GM23338 (cell line): ENCODE data around the gene ING1. TPM values are rescaled to one million over a fixed set of nuclear protein-coding genes. Genes with fewer than 3 reads are reported as not detected.

Source experiments
- ATAC-seq: fragments of 200-7000 bp; cut with Tn5 transposase; 3 replicates; pipeline ENCODE4 v1.9.1; 2020
- DNase-seq: peaks from one replicate; pipeline ENCODE4 v3.0.0-alpha.2; 2015; ENCODE audit warnings: low spot score
- H2AFZ ChIP-seq: fragments of 200-600 bp; sonication (generic); 2 replicates; pipeline ENCODE4 v1.8.0; 2016; ENCODE audit warnings: antibody characterized with exemption, mild to moderate bottlenecking, moderate library complexity
- H3F3A ChIP-seq: fragments of 200-600 bp; sonication (generic); replicated peaks from 2 replicates; pipeline ENCODE4 v1.8.0; 2017; ENCODE audit warnings: antibody characterized with exemption, mixed run types, low read depth
- H3K27ac ChIP-seq: fragments of 200-600 bp; sonication (generic); 2 replicates; pipeline ENCODE4 v1.6.1; 2016; ENCODE audit warnings: low read depth
- H3K27me3 ChIP-seq: fragments of 200-600 bp; sonication (generic); 2 replicates; pipeline ENCODE4 v1.8.0; 2016; ENCODE audit warnings: mild to moderate bottlenecking, mixed run types, moderate library complexity; ENCODE audit not compliant: insufficient read depth
- H3K36me3 ChIP-seq: fragments of 200-600 bp; sonication (generic); 2 replicates; pipeline ENCODE4 v1.8.0; 2016; ENCODE audit warnings: mild to moderate bottlenecking; ENCODE audit not compliant: insufficient read depth
- H3K4me1 ChIP-seq: fragments of 200-600 bp; sonication (generic); 2 replicates; pipeline ENCODE4 v1.8.0; 2016; ENCODE audit warnings: mild to moderate bottlenecking, moderate library complexity; ENCODE audit not compliant: insufficient read depth
- H3K4me2 ChIP-seq: fragments of 200-600 bp; sonication (generic); 2 replicates; pipeline ENCODE4 v1.7.1; 2017; ENCODE audit warnings: mixed run types
- H3K4me3 ChIP-seq: fragments of 200-600 bp; sonication (generic); 2 replicates; pipeline ENCODE4 v1.6.1; 2016; ENCODE audit warnings: mixed run types
- H3K79me2 ChIP-seq: fragments of 200-600 bp; sonication (generic); replicated peaks from 2 replicates; pipeline ENCODE4 v1.8.0; 2017; ENCODE audit warnings: mild to moderate bottlenecking; ENCODE audit not compliant: insufficient read depth
- H3K9me2 ChIP-seq: fragments of 200-600 bp; sonication (generic); 2 replicates; pipeline ENCODE4 v1.8.0; 2017; ENCODE audit not compliant: insufficient read depth
- H4K20me1 ChIP-seq: fragments of 200-600 bp; sonication (generic); replicated peaks from 2 replicates; pipeline ENCODE4 v1.8.0; 2017; ENCODE audit warnings: mild to moderate bottlenecking; ENCODE audit not compliant: insufficient read depth
- H3K27ac Mint-ChIP-seq: 2 replicates; pipeline ENCODE4 v1.8.0; 2020; ENCODE audit warnings: inconsistent platforms, mild to moderate bottlenecking, moderate library complexity, mixed read lengths
- H3K27me3 Mint-ChIP-seq: 3 replicates; pipeline ENCODE4 v1.8.0; 2022; ENCODE audit warnings: low read depth, mild to moderate bottlenecking, moderate library complexity, mixed read lengths, inconsistent platforms; ENCODE audit not compliant: insufficient read depth, poor library complexity
- H3K36me3 Mint-ChIP-seq: 3 replicates; pipeline ENCODE4 v1.8.0; 2021; ENCODE audit warnings: low read depth, mild to moderate bottlenecking, inconsistent platforms, moderate library complexity, mixed read lengths
- H3K4me1 Mint-ChIP-seq: 3 replicates; pipeline ENCODE4 v1.8.0; 2020; ENCODE audit warnings: mild to moderate bottlenecking, inconsistent platforms, mixed read lengths
- H3K4me3 Mint-ChIP-seq: 3 replicates; pipeline ENCODE4 v1.8.0; 2021; ENCODE audit warnings: moderate library complexity, mild to moderate bottlenecking, inconsistent platforms, mixed read lengths
- H3K9me3 Mint-ChIP-seq: 3 replicates; pipeline ENCODE4 v1.8.0; 2020; ENCODE audit warnings: moderate library complexity, mild to moderate bottlenecking, inconsistent platforms, mixed read lengths
- CREB1 ChIP-seq: fragments of 250-450 bp; sonication (Bioruptor Pico); IDR thresholded peaks from 2 replicates; pipeline ENCODE4 v1.5.0; 2020; ENCODE audit warnings: low read depth, mild to moderate bottlenecking, moderate library complexity
- CTCF ChIP-seq, 2 experiments: fragments of 200-600 bp in 1 of 2; sonication (generic) in 1 of 2; conservative IDR thresholded peaks; 2 replicates each; pipeline versions ENCODE4 v1.5.1 to v1.6.1; 2016 to 2017; ENCODE audit warnings: antibody characterized with exemption in 2 of 2, low read depth in 2 of 2, mild to moderate bottlenecking in 2 of 2, moderate library complexity in 1 of 2
- EZH2 ChIP-seq: fragments of 200-600 bp; sonication (generic); IDR thresholded peaks from one replicate; pipeline ENCODE4 v1.8.0; 2017; ENCODE audit warnings: antibody characterized with exemption, mild to moderate bottlenecking, low read depth; ENCODE audit not compliant: unreplicated experiment
- EZH2phosphoT487 ChIP-seq: fragments of 200-600 bp; sonication (generic); IDR thresholded peaks from one replicate; pipeline ENCODE4 v1.8.1; 2018; ENCODE audit warnings: antibody characterized with exemption; ENCODE audit not compliant: unreplicated experiment
- JUNB ChIP-seq: IDR thresholded peaks from one replicate; pipeline ENCODE4 v1.6.1; 2016; ENCODE audit warnings: antibody characterized with exemption; ENCODE audit not compliant: unreplicated experiment
- NANOG ChIP-seq: IDR thresholded peaks from 2 replicates; pipeline ENCODE4 v1.6.1; 2016; ENCODE audit warnings: antibody characterized with exemption, borderline replicate concordance
- POLR2AphosphoS5 ChIP-seq: IDR thresholded peaks from 2 replicates; pipeline ENCODE4 v1.6.1; 2016; ENCODE audit warnings: antibody characterized with exemption, low read depth
- REST ChIP-seq: IDR thresholded peaks from one replicate; pipeline ENCODE4 v1.6.1; 2018; ENCODE audit warnings: antibody characterized with exemption; ENCODE audit not compliant: unreplicated experiment
- ZNF114 ChIP-seq: fragments of 250-450 bp; sonication (Bioruptor Pico); IDR thresholded peaks from 2 replicates; pipeline ENCODE4 v1.5.0; 2020; ENCODE audit warnings: mild to moderate bottlenecking, moderate library complexity
- ZNF462 ChIP-seq: fragments of 250-450 bp; sonication (Bioruptor Pico); IDR thresholded peaks from 2 replicates; pipeline ENCODE4 v1.5.0; 2020; ENCODE audit warnings: mild to moderate bottlenecking, moderate library complexity
- polyA plus RNA-seq: library from polyadenylated mRNA; unstranded; fragments of >200 nt; fragmentation: Nextera tagmentation; extraction: Ambion mirVana; gene quantifications from 2 replicates; pipeline ENCODE4 v1.2.1, GENCODE V29; 2016
- total RNA-seq: library from RNA; depleted of rRNA; stranded (reverse); fragments of >200 nt; shearing (Covaris generic); gene quantifications from 2 replicates; pipeline ENCODE4 v1.2.3, GENCODE V29; 2014

Gene ING1
- total and polyA plus RNA-seq, 2 experiments from 2014 or later: 27.4 to 34.4 TPM

- no peak for TF ChIP-seq ZNF462 (CRISPR knock-in tag)
These were observed 15.7 kb upstream of the ING1 start (continued) for GRCh38 chr13:110697842-110698241.

- no peaks in the 10 kb centered on the region for H3K27me3 ChIP-seq
- H3K4me1 ChIP-seq: peaks cover 3% of the 10 kb centered on the region; the same call in 1 of the 2 replicates
- H3K79me2 ChIP-seq: peaks cover 5% of the 10 kb centered on the region; the same call in 1 of the 2 replicates
- TF ChIP-seq CTCF (conservative IDR thresholded peaks at IDR 0.05; ENCODE audit: low read depth in 2 of 2) (no peak), CREB1 (CRISPR knock-in tag) (no peak), EZH2phosphoT487 (no peak), NANOG (no peak), REST (no peak), EZH2 (no peak), ZNF114 (CRISPR knock-in tag) (no peak), POLR2AphosphoS5 (no peak), JUNB (no peak)
- H3K4me3 ChIP-seq: no peak overlapping the region
- H3K9me2 ChIP-seq: no peaks in the 10 kb centered on the region
- ATAC-seq (no peak), DNase-seq (no peak)
- peaks cover 17% of the 10 kb centered on the region for H3K36me3 ChIP-seq
- H3K4me2 ChIP-seq: no peak overlapping the region
- peaks cover 8% of the 10 kb centered on the region for H3K4me1 Mint-ChIP-seq
- no peak overlapping the region for H3K27ac Mint-ChIP-seq
- 0 out of 2 replicates have a peak, but pooled peaks cover 7% of the 10 kb centered on the region for H4K20me1 ChIP-seq
- H3K4me3 Mint-ChIP-seq: no peak overlapping the region
- no peak overlapping the region for H3K27ac ChIP-seq
- peaks cover 53% of the 10 kb centered on the region for H3K36me3 Mint-ChIP-seq
- H3F3A ChIP-seq: no peaks in the 10 kb centered on the region
- H2AFZ ChIP-seq: no peak overlapping the region
- H3K27me3 Mint-ChIP-seq: peaks cover 2% of the 10 kb centered on the region
- H3K9me3 Mint-ChIP-seq: no peaks in the 10 kb centered on the region
These were observed 14.8 kb upstream of the ING1 start for GRCh38 chr13:110698689-110699088.
